GM15510 (cell line): ENCODE results near the gene TREH.

Experiments
- POLR2A ChIP-seq: IDR thresholded peaks from 3 replicates; pipeline ENCODE4 v1.6.1; 2011; ENCODE audit warnings: borderline replicate concordance; ENCODE audit not compliant: insufficient read length; ENCODE audit errors: extremely low read depth

The TREH gene

DNA sequence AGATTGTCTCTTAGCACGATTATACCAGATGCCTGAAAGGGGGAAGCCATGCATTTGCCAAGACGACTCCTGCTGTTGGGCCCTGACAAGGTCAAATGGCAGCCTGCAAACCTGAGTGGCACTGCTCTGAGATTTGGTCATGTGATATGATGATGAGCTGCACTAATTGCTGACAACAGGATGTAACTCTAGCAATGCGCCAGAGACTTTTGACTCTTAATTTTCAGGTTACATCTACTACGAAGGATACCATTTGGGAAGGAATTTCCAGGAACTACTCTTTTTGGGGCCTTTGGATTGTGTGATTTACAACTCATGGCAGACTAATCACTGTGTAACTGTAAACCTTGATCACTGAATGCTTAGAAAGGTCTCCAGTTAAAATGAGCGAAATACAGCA lies 13.1 kb downstream of the TREH start:
- no peak for TF ChIP-seq POLR2A

DNA sequence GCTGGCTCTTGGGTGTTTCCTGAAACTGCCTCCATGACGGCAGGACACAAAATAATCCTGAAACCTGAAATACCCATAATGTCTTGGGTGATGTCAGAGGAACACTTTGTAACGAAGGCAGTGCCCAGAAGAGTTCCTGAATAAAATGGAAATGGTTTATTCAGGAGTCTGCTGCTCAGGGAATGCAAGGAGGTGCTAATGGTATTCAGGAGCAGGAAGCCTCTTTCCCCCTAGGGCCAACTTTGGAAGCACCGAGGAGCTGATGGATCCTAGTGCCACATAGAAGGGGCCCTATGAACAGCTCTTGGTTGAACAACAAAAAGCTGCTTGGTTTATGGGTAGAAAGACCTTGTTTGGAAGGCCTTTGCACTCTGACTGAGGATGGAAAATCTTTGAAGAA lies 15.5 kb downstream of the TREH start:
- no peak for TF ChIP-seq POLR2A

DNA sequence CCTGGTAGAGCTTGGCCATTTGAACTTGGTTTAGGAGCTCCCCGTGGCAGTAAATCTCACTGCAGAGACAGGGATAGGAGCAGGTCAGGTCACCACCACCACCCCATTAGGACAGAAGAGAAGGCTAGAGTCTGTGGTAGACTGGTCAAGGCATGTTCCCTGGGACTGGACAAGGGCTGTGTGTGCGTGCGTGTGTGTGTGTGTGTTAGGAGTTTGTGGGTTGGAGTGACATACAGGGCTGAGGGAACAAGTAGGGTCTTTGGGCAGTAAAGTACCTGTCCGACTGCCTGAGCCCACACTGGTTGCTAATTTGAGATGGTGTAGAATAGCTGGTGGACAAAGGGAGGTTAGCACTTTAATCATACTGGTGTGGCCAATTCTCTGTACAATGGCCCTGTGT lies 16.1 kb downstream of the TREH start:
- TF ChIP-seq POLR2A = no peak

DNA sequence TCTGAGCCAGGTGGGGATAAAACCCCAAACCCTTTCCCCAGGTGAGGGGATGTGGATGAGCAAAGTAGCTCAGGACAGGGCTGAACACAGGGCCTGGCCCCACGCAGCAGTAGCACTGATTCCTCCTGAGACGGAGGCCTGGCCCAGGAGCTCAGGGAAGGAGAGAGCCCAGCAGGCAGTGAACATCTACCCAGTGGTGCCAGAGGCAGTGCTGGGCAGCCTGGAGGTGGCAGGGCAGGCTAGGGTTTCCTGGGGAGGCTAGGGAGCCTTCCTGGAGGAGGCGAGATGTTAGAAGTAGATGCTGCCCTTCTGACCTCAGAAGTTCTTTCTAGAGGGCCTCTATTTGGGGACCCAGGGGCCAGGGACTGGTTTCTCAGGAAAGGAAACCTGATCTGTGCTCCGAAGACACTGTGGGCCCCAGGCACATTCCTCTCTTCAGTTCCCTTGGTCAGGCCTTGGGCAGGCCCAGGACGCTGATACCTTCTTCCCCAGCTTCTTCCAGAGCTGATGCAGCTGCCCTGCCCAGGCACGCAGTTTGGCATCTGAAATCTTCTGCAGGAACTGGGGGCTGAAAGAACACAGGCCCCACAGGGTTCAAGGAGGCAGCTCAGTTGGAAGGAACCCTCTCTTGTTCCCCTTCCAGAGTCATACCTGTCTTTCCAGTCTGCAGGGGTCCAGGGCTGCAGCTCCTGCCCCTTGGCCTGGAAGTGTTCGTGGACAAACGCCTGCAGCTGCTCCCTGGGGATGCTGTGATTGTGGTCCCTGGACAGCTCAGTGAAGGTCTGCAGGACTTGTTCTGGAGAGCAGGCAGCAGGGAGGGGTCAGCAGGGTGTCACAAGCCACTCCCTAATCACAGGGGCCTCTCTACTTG lies 16.8 kb downstream of the TREH start:
- no peak for TF ChIP-seq POLR2A

DNA sequence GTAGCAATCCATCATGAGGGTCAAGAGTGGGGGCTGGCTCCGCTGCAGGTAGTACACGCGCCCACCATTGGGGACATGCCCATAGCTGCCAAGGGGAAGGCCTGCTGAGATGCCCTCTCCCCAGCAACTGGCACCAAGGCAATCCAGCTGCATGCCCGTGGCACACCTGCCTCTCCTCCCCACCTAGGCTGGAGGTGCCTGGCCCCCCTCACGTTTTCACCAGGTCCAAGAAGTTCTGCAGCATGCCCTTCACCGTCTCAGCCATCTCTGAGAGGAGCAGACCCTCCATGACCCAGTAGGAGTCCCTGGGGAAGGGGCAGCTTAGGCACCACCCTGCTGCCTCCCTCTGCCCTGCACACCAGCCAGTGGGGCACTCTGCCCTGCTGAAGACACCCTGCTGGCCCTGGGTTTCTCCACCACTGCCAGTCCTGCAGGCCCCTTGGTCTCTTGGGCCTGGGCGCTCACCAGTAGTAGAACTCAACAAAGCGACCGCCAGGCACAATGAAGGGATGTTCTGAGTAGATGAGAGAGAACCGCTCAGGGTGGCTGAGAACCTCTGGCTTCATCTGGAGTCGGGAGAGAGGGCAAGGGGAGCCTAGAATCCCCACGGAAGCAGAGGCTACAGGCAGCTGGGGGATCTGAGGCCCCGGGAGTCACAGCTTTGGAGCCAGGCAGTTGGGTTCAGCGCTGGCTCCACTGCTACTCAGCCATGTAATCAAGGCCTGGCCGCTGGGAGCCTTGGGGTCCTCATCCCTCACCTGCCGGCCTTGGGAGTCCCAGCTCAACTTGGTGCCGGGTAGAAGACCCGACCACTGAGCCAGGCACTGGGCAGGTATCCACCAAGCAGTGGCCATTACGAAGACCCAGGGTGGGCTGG lies 17.8 kb downstream of the TREH start:
- no peak for TF ChIP-seq POLR2A

DNA sequence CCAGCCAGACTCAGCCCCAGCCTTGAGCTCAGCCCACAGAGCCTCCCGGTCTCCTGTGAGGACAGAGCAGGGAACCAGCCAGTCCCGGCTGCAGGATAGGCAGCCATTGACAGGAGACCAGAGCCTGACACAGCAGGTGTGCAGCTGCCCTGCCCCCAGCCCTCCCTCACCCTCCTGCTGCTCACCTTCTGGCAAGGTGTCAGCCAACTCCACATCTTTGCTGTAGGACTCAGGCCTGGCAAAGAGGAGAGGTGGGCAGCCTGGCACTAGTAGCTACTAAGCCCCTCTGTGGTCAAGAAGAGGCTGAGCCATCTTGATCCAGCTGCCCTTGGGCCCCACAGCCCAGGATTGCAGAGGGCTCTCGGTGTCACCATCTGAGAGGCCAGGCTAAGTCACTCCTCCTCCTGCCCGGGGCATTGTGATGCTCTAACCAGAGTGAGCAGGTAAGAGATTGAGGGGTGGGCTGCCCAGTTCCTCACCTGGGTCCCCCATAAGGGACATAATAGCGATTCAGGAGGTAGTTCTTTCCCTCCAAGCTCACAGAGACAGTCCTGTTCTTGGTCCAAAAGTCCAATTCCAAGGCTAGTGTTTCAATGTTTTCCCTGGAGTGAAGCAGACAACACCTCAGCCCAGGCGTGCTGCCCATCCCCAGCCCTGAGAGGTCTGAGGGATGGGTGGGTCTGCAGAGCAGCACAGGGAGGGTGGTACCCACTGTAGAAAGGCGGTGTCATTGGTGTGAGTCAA lies 18.6 kb downstream of the TREH start:
- no peak for TF ChIP-seq POLR2A

DNA sequence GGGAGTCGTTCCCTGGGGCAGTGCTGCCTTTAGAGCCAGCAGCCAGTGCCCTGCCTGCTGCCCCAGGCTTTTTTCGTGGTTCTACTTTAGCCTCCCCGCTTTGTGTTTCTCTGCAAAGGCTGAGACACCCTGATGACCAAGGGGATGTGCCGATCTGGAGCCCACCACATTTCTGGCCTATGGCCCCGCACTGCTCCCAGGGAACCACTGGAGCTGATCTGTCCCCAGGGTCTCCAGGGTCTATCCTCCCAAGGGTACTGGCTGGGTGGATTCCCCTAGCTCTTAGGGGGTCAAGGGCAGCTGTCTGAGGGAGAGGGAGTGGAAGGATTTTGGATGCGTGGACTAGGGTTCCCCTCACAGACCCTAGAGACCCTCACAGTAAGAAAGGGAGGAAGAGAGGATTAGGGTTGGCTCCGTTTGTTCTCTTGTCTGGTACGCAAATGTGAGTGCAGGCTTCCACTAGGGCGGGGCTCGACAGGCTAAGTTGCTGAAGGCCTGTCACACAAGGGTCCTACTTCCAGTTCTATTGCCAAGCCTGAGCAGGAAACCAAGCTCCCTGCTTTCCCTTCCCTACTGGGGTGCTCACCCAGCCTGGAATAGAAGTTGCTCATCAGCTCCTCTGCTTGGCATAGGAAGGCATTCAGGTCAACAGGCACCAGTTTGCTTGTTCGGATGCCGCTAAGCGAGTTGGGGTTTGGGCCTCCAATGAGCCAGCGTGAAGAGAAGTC lies 19.3 kb downstream of the TREH start:
- no peak for TF ChIP-seq POLR2A

DNA sequence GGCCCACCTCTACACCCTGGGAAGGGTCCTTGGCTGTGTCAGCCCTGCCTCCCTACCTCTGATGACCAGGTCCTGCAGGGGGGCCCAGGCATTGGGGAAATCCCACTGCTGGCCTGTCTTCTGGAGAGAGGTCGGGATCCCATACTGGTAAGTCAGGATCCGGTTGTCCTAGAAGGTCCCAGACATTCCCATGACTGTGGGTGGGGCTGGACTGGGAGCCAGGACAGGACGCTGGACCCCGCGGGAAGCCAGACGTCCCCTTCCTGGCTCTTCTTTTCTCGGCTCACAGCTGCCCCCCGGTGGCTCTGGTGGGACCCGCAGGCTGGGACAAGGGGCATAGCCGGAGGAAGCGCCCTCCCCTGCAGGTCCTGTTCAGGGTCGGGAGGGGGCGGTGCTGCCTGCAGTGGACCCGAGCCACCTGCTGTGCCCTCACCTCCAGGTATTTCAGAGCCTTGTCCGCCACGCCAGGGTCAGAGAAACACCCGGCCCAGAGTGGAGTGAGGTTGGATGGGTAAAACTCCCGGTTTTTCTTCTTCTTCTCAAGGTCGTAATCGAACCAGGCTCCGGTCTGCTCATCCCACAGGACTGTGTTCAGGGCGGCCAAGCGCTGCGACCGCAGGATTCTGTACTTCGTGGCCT lies 20.0 kb downstream of the TREH start:
- no peak for TF ChIP-seq POLR2A

DNA sequence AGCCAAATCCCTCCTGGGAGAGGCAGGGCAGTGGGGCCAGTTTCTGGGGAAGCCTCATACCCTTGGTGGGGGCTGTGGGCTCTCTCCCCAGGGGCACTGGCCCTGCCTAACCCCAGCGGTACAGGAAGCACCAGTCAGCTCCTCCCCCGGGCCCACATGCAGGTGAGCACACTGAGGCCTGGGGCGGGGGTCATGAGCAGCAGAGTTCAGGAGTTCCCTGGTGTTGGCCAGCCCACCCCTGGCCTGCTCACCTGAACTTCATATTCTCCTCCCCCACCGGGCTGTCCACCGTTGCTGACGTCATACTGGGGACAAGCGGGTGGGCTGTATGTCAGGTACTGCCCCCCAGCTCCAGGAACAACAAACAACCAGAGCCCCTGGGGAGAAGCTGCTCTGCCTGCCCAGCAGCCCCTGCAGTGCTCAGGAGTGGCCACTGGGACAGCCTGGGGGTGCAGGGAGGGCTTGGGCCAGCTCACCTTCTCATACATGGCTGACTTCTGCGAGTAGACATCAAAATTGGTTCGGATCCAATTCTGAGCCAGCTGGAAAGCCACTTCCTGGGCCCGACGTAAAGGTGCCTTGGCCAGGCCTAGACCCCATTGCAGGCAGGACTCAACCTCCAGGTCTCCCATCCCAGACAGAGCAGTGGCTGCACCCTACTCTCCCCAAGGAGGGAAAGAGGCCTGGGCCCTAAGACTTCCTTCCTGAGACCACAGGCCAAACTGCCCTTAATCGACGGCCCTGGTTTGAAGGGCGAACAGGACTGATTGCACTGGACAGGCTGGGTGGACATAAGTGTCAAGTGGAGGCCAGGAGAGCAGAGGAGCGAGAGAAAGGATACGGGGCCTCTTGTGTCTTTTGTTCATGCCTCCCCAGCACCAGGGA lies 20.8 kb downstream of the TREH start:
- no peak for TF ChIP-seq POLR2A

DNA sequence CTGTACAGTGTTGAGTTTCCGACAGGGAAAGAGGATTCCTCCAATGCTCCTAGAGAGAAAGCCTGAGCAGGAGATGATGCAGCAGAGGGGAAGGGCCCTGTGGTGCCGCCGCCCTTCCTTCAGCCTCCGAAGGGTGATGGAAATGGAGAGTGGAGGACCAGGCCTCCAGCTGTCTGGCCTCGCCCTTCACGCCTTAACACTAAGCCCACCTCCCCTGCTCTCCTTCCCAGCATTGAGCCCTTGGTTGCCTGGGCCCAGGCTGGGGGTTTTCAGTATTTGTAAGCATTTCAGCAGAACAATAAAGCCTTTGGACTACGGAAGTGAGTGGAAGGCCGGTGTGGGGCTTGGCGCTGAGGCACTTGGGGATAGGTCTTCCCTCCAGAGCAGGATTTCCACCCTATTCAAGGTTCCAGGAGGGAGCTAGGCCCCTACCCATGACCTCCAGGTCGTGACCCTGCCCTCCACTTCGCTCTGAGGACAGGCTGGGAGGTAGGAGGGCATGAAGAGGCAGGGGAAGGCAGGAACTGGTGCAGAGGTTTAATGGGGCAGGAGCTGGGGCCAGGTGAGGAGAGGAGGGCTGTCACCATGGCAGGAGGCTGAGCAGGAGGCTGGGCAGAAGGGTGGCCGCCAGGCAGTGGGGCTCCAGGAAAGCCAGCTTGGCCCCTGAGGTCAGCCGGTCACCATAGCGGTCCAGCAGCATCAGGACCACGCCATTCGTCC lies 21.6 kb downstream of the TREH start:
- no peak for TF ChIP-seq POLR2A

DNA sequence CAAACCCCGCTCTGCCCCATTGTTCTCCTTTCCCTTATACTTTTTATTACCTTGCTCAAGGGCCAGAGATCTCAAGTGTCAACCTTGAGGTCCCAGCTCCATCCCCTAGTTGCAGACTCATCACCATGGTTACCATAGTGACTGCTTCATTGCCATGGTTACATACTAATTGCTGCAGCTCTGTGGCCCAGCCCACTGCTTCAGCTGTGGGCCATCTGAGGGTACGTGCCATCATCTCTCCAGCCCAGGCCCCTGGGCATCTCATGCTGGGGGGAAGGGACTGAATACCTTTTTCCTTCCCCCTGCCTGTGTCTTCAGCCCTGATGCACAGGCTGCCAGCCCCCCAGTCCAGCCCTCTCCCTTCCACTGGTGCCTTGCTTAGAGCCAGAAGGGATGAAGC lies 22.2 kb downstream of the TREH start:
- no peak for TF ChIP-seq POLR2A

DNA sequence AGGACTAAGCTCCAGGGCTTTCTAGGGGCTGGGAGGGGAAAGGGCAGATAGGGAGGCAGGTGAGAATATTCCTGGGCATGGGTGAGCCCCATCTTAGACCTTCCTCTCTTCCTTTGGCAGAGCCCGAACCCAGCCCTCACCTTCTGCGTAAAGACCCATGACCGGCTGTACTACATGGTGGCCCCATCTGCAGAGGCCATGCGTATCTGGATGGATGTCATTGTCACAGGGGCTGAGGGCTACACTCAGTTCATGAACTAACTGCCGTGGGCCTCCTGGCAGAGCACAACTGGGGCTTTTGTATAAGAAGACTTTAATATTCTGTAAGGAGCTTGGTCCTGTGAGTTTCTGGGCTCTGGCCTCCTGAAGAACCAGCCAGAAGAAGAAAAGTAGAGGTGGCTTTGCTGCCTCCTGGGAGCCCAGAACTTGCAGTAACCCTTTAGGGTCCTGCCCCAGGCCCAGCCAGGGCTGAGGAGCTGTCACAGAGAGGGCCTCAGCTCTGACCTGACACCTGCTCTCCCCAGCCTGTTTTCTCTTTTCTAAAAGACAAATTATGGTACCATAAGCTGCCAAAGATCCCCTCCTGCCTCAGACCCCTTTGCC lies 22.8 kb downstream of the TREH start:
- TF ChIP-seq POLR2A = no peak
